GM19025 (cell line): Measurements from ENCODE around the gene OLR1.

Source experiments
- ATAC-seq: cut with Tn5 transposase; IDR thresholded peaks from one replicate; pipeline ENCODE4 v1.9.1; 2021; ENCODE audit warnings: mild to moderate bottlenecking, low read depth, moderate library complexity; ENCODE audit not compliant: unreplicated experiment

Gene OLR1

DNA sequence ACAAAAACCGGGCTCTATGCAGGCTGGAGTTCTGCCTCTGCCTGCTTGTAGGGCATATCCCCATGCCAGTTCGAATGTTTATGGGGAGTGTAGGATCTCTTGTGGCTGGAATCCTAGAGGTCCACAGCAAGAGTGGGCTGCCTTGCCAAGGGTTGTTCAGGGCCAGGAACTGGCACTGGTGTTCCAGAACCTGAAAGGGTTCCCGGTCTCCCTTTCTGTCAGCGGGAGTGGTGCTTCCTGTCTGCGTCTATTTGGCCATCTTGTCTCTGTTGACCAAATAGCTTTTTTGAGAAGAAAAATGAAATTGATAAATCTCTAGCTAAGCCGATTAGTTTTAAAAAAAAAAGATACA is 17.8 kb downstream of the OLR1 start:
- no peak for ATAC-seq

DNA sequence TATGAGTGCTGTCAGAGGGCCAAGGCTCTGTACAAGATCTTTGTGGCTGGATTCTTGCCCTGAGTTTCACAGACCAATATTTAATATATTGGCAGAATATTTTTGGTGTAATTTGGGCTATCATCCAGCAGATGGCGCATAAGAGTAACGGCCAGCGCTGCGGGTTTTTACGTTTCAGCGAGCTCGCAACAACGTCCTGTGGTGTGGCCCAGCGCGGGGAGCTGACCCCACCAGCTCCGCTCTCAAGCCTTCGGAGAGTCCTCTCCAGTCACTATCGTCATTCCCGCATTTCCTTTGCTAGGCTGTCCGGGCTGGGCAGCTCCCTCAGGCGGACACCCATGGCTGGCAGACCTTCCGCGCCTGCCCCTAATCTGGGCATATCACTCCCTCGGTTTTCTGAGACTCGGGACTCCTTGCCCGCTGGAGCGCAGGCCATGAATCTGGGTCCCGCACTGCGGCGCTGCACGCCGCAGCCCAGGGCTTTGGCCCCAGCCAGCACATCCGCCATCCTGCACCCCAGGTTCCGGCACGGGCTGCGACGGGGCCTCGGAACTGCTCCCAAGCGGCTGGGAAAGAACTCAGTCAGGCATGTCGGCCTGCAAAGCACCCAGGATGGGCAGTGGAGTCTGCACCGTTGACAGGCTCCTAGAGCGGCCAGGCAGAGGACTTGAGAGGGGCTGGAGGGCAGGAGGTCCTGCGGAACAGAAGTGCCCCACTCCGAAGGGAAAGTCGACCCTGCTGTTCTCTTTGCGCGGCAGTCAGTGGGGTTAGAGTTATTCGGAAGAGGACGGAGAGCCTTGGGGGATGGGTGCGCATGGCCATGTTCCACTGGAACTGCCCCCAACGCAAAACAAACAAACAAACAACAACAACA is 18.4 kb downstream of the OLR1 start:
- no peak for ATAC-seq

DNA sequence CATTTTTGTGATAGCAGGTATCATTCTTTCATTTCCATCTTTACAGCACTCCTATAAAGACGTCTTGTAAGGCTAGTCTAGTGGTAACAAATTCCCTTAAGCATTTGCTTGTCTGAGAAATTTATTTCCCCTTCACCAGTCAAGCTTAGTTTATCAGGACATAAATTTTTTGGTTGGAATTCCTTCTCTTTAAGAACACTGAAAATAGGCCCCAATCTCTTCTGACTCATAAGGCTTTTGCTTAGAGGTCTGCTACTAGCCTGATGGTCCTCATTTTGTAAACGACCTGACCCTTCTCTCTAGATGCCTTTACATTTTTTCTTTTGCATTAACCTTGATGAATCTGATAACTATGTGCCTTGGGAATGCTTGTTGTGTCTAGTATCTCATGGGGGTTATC is 20.3 kb downstream of the OLR1 start:
- no peak for ATAC-seq

DNA sequence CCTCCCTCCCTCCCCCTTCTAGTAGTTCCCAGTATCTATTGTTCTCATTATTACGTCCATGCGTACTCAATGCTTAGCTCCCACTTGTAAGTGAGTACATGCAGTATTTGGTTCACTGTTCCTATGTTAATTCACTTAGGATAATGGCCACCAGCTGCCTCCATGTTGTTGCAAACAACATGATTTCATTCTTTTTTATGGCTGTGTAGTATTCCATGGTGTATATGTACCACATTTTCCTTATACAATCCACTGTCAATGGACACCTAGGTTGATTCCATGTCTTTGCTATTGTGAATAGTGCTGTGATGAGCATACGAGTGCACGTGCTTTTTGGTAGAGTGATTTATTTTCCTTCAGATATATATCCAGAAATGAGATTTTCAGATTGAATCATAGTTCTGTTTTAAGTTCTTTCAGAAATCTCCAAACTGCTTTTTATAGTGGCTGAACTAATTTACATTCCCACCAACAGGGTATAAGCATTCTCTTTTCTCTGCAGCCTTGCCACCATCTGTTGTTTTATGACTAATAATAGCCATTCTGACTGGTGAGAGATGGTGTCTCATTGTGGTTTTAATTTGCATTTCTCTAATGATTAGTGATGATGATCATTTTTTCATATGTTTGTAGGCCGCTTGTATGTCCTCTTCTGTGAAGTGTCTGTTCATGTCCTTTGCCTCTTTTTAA is 24.1 kb downstream of the OLR1 start:
- no peak for ATAC-seq

DNA sequence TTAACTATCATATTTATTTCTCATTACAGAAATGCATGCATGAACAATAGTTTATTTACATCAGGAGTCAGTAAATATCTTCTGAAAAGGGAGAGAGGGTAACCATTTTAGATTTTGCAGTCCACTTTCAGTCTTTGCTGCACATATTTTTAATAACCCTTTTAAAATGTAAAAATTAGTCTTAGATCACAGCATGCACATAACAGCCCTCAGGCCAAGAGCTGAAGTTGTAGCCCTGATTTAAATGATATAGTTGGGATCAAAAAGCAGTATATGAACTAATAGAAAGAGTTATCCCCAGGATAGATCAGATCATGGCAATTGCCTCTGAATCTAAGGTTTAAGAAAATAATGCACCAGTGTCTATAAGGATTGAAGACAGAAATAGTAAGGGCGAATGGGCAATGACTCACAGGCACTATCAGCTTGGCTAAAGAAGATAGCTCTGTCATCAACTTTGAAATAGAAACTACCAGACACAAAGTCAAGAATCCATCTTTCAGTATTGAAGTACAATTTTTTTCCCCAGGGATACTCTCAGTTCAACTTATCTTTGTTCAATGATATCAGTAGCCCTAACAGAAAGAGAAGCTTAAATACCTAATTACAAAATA is 28.8 kb downstream of the OLR1 start:
- no peak for ATAC-seq

DNA sequence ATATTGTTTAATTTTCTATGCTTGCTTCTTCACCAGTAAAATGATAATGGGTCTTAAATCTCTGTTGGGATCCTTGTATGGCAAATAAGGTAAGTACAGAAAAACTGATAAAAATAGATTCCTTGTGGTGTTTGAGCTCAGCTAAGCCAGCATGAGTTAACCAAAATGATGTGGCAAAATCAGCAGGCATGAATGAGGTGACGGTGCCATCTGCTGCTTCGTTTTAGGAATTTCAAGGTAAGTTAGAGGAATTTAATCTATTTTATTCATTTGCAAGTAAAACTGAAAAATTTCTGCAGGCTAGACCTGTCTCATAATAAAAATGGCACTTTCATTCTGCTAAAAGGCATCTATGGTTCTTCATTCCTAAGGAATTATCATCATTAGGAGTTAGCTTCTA is 31.9 kb downstream of the OLR1 start:
- ATAC-seq = no peak

DNA sequence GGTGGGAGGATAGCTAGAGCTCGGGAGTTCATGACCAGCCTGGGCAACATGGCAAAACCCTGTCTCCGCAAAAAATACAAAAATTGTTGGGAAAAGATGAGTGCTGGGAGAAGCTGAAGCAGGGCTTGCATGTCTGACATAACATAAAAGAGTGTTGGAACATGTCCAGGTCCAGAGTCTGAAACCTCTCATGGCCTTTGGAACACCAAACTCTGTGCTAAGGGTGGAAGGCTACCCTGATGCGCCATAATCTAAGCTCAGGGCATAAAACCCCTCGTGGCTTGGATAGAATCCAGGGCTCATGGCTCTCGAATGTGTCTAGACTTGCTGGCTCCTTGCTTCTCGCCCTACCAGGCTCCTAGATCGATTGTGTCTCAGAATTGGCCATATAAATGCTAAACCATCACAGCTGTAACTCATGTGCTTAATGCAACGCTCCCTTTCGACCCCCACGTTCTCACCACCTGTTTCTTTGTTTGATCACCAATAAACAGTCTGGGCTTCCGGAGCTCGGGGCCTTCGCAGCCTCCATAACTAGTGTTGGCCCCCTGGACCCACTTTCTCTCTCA is 35.2 kb downstream of the OLR1 start:
- no peak for ATAC-seq

DNA sequence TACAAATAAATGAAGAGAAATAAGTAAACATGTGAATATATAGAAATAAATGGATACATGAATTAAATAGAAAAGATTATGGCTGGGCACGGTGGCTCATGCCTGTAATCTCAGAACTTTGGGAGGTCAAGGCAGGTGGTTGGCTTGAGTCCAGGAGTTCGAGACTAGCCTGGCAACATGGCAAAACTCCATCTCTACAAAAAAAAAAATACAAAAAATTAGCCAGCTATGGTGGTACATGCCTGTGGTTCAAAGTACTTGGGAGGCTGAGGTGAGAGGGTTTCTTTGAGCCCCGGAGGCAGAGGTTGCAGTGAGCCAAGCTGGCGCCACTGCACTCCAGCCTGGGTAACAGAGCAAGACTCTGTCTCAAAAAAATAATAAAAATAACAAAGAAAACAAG is 36.8 kb downstream of the OLR1 start:
- ATAC-seq = no peak

DNA sequence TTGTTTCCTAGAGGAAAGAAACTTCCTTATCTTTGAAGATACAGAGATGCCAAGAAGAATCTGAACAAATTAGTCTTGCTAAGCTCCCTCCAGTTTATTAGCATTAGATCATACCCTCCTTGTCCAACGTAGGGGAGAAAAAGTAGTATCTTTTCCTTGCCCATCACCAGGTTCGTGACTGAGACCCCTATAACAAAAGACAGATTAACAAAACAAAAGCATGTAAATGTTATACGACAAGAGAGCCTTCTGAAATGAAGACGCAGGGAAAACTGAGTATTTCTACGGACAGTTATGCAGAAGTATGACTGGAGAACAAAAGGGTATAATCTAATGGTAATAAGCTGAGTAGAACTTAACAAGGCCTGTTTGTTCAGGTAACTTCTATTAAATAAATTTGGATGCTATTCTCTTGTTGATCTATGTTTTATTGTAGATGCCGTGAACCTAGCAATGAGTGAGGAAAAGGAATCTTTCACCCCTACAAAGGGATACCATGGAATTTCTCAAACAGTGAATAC is 39.0 kb downstream of the OLR1 start:
- no peak for ATAC-seq

DNA sequence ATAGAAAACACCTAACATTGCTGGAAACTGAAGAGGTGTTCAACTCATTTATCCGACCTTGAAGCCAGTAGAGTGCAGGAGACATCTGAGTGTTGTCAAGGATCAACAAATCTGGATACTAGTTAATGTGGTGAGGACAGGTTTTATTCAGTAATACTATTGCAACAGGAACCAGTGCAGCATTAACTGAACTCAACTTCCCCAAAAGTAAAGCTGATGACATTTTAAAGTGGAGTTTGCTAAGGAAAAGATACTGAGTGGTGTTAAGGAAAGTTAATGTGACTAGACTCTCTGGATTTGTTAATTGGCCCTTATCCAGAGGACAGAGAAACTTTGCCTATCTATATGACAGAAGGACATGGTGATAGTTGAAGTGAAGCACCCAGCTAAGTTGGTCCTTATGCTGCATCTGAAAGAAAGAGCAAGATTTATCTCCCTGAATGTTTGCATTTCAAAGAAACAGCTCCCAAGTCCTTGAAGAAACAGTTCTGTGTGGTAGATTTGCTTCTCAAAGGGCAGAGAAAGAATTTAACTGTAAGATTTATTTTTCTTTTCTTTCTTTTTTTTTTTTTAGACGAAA is 40.7 kb downstream of the OLR1 start:
- ATAC-seq = no peak

DNA sequence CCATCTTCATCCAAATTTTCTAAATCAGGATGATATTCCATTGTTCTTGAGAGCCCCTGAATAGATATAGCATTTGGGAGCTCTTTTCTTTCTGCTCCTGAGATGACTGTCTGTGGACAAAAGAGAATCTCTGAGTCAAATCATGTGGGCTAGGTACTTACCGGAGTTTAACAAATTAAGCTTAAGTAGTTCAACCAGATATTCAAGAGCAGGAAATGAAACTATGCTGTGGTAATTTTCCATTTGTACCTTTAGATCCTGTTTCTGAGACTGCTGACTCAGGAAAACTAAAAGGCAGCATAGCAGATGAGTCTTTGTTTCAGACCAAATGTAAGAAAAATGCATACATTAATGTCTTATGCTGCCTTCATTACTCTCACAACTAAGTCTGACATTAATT is 41.9 kb downstream of the OLR1 start, which contains the start of gene CLEC7A:
Gene CLEC7A, minus strand, starts transcription at position 158 of the 400 bp plus-strand sequence. Its CDS starts 117 bp downstream, at position 41.
- peak; percentile 66 for ATAC-seq

DNA sequence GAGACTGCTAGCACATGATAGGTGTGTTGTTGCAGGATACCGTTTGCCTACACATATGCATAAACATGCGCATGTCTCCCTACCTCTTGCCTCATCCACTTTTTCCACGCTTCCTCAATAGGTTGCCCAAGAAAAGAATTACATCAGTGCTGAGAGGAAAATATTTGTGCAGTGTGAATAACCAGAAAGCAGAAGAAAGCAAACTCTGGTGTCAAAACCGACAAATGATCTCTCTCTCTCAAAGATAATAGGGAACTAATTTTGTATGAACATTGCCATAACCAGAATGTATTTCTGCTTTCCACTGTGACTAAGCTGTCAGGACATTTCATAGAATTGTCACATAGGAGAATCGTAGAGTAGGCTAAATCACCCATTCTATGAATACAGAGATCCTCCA is 43.2 kb downstream of the OLR1 start:
- ATAC-seq = no peak

DNA sequence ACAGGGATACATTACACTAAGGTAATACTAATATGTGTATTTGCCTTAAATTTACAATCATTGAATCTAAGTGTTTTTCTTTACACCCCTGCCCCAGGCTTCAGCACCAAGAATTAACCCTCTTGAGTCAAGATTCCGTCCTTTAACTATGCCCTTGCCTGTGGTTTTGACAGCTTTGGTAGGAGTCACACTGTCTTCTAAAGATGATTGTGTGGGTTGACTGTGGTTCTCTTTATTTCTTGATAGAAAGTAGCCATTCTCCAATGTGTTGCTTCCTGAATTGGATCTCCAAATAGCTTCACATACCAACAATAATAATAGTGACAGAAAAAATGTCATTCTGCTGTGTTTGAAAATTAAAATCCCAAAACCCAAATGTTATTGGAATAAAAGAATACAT is 45.5 kb downstream of the OLR1 start:
- ATAC-seq = no peak

DNA sequence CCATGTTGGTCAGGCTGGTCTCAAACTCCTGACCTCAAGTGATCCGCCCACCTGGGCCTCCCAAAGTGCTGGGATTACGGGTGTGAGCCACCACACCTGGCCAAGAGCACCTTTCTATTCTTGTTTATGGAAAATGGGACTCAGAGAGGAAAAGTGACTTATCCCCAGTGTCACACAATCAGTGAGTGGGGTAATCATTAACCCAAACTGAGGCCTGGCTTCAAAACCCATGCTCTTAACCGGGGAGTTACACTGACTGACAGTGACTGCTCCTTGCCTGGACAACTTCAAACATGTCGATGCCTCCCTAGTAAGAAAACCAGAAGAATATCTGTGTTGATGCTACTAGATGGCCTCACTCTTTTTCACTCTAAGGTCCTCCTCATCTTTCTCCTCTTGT is 49.2 kb downstream of the OLR1 start:
- no peak for ATAC-seq

DNA sequence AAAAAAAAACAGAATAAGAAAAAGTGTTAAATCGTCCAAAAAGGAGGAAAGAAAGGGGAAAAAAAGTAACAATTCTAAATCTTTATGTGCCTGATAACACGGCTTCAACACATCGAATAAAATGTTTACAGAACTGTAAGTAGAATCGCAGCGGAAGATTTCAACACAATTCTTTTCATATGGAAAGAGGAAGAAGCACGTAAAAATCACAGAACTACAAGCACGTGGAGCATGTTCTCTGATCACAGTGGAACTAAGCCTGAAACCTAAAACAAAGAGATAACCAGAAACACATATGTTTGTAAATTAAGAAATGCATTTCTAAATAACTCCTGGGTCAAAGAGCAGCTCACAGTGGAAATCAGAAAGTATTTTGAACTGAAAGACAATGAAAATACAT is 50.7 kb downstream of the OLR1 start:
- no peak for ATAC-seq

DNA sequence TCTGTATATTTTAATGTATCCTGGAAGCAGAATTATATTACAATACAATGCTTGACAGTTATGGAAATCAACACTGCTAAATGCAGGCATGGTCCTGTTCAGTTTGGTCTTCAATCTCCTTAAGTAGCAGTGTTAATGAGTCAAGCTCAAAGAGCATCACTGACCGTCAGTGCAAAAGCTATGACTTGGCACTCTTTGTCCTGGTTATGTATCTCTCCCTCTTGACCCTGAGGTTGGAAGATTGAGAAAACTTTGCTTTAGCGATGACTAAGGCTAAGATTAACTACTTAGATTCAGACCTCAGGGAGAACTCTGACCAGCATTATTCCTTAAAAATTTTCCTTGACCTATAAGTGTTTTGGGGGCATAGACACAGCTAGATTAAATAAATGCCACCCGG is 52.9 kb downstream of the OLR1 start:
- no peak for ATAC-seq

DNA sequence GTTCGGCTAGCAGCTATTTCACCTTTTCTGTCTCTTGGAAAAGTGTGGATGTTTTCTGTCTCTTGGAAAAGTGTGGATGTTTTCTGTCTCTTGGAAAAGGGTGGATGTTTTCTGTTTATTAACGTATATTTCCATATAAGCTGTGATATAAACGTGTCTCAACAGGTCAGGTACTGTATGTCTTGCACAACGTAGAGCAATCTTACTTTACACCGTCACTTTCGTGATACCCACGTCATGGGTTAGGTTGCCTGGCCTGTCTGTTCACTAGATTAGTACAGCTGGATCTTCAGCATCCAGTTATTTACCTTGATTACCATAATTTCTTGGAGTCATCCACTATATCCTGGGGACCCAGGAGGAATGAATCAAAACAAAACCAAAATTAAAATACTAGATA is 56.0 kb downstream of the OLR1 start:
- no peak for ATAC-seq

DNA sequence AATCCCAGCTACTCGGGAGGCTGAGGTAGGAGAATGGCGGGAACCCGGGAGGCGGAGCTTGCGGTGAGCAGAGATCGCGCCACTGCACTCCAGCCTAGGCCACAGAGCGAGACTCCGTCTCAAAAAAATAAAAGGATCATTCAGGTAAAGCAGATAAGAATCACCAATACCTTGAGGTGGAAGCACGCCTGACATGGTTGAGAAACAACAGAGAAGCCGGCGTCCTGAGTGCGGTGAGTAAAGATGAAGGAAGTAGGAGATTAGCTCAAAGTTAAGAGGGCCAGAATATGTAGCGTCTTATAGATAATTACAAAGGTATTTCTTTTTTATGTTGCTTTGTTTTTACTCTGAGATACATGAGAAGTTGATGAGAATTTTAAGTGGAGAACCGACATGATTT is 56.6 kb downstream of the OLR1 start:
- ATAC-seq = no peak

DNA sequence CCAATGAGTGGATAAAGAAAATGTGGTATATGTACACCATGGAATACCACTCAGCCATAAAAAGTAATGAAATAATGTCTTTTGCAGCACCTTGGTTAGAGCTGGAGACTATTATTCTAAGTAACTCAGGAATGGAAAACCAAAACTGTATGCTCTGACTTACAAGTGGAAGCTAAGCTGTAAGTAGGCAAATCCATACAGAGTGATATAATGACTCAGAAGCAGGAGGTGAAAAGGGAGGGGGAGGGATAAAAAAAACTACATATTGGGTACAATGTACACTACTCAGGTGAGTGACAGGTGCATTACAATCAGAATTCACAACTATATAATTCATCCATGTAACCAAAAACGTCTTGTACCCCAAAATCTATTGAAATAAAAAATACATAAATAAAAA is 58.0 kb downstream of the OLR1 start:
- no peak for ATAC-seq

DNA sequence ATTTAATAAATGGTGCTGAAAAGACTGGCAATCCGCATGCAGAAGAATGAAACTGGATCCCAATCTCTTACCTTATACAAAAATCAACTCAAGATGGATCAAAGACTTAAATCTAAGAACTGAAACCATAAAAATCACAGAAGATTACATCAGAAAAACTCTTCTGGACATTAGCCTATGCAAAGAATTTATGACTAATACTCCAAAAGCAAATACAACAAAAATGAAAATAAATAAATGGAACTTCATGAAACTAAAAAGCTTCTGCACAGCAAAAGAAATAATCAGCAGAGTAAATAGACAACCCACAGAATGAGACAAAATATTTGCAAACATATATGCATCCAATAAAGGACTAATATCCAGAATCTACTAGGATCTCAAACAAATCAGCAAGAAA is 58.9 kb downstream of the OLR1 start:
- no peak for ATAC-seq

DNA sequence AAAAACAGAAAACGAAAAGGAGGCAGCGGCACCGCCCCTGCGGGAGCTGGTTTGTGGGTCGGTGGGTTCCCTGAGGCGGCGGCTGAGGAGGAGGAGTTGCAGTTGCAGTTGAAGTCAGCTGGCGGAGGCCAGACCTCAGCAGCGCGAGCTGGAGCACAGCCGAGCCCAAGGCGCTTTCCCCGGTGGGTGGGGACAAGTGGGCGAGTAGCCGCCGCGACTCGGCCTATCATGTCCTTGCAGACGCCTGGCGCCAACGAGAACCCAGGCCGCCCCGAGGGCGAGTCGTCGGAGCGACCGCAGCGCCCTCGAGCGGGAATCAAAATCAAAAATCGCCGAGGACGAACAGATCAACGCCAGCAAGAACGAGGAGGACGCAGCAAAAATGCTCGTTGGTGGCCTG is 60.5 kb downstream of the OLR1 start:
- no peak for ATAC-seq
